ENCODE data around the gene DCBLD2.

The DCBLD2 gene

GRCh38 chr3:98763819-98764418 is 137.6 kb downstream of the DCBLD2 start:
- DNase-seq: no peak

GRCh38 chr3:98763076-98763475 is 138.4 kb downstream of the DCBLD2 start, which contains the start of gene ST3GAL6:
Gene ST3GAL6 (plus strand): TSS chr3:98763340. CDS start chr3:98768441, 5,101 bp downstream.
- no peak for DNase-seq

GRCh38 chr3:98761643-98762229 is 139.8 kb downstream of the DCBLD2 start:
- no peak for DNase-seq

- DNase-seq: no peak
Observed at GRCh38 chr3:98759629-98760028, 141.9 kb downstream of the DCBLD2 start.

- no peak for DNase-seq
Observed at GRCh38 chr3:98755601-98756000, 145.9 kb downstream of the DCBLD2 start.

- no peak for DNase-seq
Observed at GRCh38 chr3:98754483-98754882, 147.0 kb downstream of the DCBLD2 start.

GRCh38 chr3:98750276-98750919 is 151.1 kb downstream of the DCBLD2 start:
- no peak for DNase-seq

GRCh38 chr3:98746882-98747281 is 154.6 kb downstream of the DCBLD2 start:
- no peak for DNase-seq

- no peak for DNase-seq
Observed at GRCh38 chr3:98746122-98746521, 155.4 kb downstream of the DCBLD2 start.
